HepG2 (cell line): ENCODE results near the gene PHRF1. TPM values are rescaled to one million over a fixed set of nuclear protein-coding genes. Genes with fewer than 3 reads are reported as not detected.

Source experiments
- ATAC-seq: fragments of 200-7000 bp; cut with Tn5 transposase; 3 replicates; pipeline ENCODE4 v1.9.1; 2020; ENCODE audit warnings: mild to moderate bottlenecking, moderate library complexity
- BruUV-seq: library from RNA; stranded (reverse); fragments of 400-500 nt; replicated peaks from 2 replicates; lab custom pipeline; 2021; lab: Mats Ljungman, UMichigan
- CTCF ChIA-PET: fragments of 300-600 bp; formaldehyde crosslinking; extraction: SDS; loops from one replicate; lab custom pipeline; 2021; ENCODE audit warnings: low total read pairs, inconsistent platforms, low intra/inter-chr PET ratio; lab: Yijun Ruan, JAX
- POLR2A ChIA-PET: fragments of 350-600 bp; sonication (Branson Sonifier 250); formaldehyde crosslinking; loops from one replicate; lab custom pipeline; 2020; ENCODE audit warnings: antibody characterized with exemption, inconsistent platforms; lab: Yijun Ruan, JAX
- DNase-seq: peaks from one replicate; pipeline ENCODE4 v3.0.0-alpha.2; 2015; ENCODE audit warnings: low spot score
- FAIRE-seq: peaks from 3 replicates; lab custom pipeline; 2011; peaks lifted over from hg19 to GRCh38; lab: Jason Lieb, UNC
- H2AFZ ChIP-seq: one replicate; pipeline ENCODE4 v1.6.1; 2011; ENCODE audit warnings: low read length, inconsistent platforms
- H3K27ac ChIP-seq: fragments of 300-600 bp; 3 replicates; pipeline ENCODE4 v1.8.0; 2011; ENCODE audit warnings: mixed run types, mild to moderate bottlenecking, mixed read lengths, low read length, inconsistent platforms; ENCODE audit not compliant: insufficient read depth; ENCODE audit errors: extremely low read length
- H3K27me3 ChIP-seq, 2 experiments: fragments of 200-600 bp in 1 of 2; 2 replicates in 1 of 2; 3 replicates in 1 of 2; pipeline versions ENCODE4 v1.6.0 to v1.8.0; 2011; ENCODE audit warnings: low read length in 2 of 2, mild to moderate bottlenecking in 2 of 2, moderate library complexity in 2 of 2, inconsistent platforms in 1 of 2; ENCODE audit not compliant: insufficient read depth in 2 of 2, control insufficient read depth in 1 of 2
- H3K36me3 ChIP-seq, 2 experiments: fragments of 200-600 bp in 1 of 2; replicated peaks in 1 of 2; 2 replicates in 1 of 2; 3 replicates in 1 of 2; pipeline versions ENCODE4 v1.5.1 to v1.8.0; 2011; ENCODE audit warnings: low read length in 2 of 2, inconsistent platforms in 1 of 2; ENCODE audit not compliant: insufficient read depth in 2 of 2, control insufficient read depth in 1 of 2
- H3K4me1 ChIP-seq: 2 replicates; pipeline ENCODE4 v1.5.1; 2012; ENCODE audit warnings: low read length, inconsistent platforms; ENCODE audit not compliant: insufficient read depth
- H3K4me2 ChIP-seq: 2 replicates; pipeline ENCODE4 v1.6.0; 2011; ENCODE audit warnings: low read depth, low read length, inconsistent platforms
- H3K4me3 ChIP-seq, 3 experiments: fragments of 200-600 bp in 1 of 3; sonication (generic), shearing (Covaris generic) in 1 of 3; replicated peaks in 1 of 3; 2 replicates each; pipeline ENCODE4 v1.5.1; 2011 to 2016; ENCODE audit warnings: low read length in 3 of 3, inconsistent platforms in 2 of 3, low read depth in 2 of 3, mild to moderate bottlenecking in 2 of 3, control low read depth in 1 of 3, mixed read lengths in 1 of 3; ENCODE audit not compliant: insufficient read depth in 1 of 3
- H3K79me2 ChIP-seq: one replicate; pipeline ENCODE4 v1.6.1; 2011; ENCODE audit warnings: low read length, inconsistent platforms; ENCODE audit not compliant: insufficient read depth
- H3K9ac ChIP-seq: 2 replicates; pipeline ENCODE4 v1.6.0; 2011; ENCODE audit warnings: mild to moderate bottlenecking, low read depth, low read length, inconsistent platforms; ENCODE audit not compliant: insufficient read depth
- H3K9me3 ChIP-seq: 2 replicates; pipeline ENCODE4 v1.5.1; 2012; ENCODE audit warnings: mild to moderate bottlenecking, low read length
- H4K20me1 ChIP-seq: 2 replicates; pipeline ENCODE4 v1.6.0; 2011; ENCODE audit warnings: inconsistent platforms, mild to moderate bottlenecking, low read length, moderate library complexity; ENCODE audit not compliant: insufficient read depth
- ATF7 ChIP-seq, 2 experiments: fragments of 450-650 bp in 1 of 2; sonication (generic) in 1 of 2; formaldehyde crosslinking in 1 of 2; IDR thresholded peaks; 2 replicates each; pipeline versions ENCODE4 v1.4.0 to v1.6.1; 2016 to 2020; ENCODE audit warnings: antibody characterized with exemption in 1 of 2, mild to moderate bottlenecking in 1 of 2, missing genetic modification reagents in 1 of 2
- CBFB ChIP-seq: sonication (generic); formaldehyde crosslinking; IDR thresholded peaks from 2 replicates; pipeline ENCODE4 v1.4.0; 2020; ENCODE audit warnings: missing genetic modification reagents
- CREB1 ChIP-seq, 2 experiments: fragments of 450-650 bp in 1 of 2; IDR thresholded peaks; 2 replicates each; pipeline ENCODE4 v1.6.1; 2016 to 2017; ENCODE audit warnings: control low read depth in 1 of 2, mild to moderate bottlenecking in 1 of 2, missing compliant biosample characterization in 1 of 2, missing genetic modification characterization in 1 of 2
- DBP ChIP-seq: sonication (generic); formaldehyde crosslinking; IDR thresholded peaks from 2 replicates; pipeline ENCODE4 v1.4.0; 2020; ENCODE audit warnings: missing genetic modification reagents; ENCODE audit errors: not compliant biosample characterization
- FOXP1 ChIP-seq, 2 experiments: fragments of 450-650 bp in 1 of 2; IDR thresholded peaks; 2 replicates each; pipeline ENCODE4 v1.6.1; 2017 to 2018; ENCODE audit warnings: antibody characterized with exemption in 1 of 2
- HDAC1 ChIP-seq: sonication (generic); formaldehyde crosslinking; IDR thresholded peaks from 2 replicates; pipeline ENCODE4 v1.5.1; 2020; ENCODE audit warnings: mild to moderate bottlenecking, missing genetic modification reagents
- KDM5B ChIP-seq: sonication (generic); formaldehyde crosslinking; IDR thresholded peaks from 2 replicates; pipeline ENCODE4 v1.4.0; 2020; ENCODE audit warnings: missing genetic modification reagents, mild to moderate bottlenecking, borderline replicate concordance
- MTF2 ChIP-seq: sonication (generic); formaldehyde crosslinking; IDR thresholded peaks from 2 replicates; pipeline ENCODE4 v1.5.0; 2020; ENCODE audit warnings: missing genetic modification reagents, borderline replicate concordance
- MXI1 ChIP-seq: IDR thresholded peaks from 3 replicates; pipeline ENCODE4 v1.6.1; 2012; ENCODE audit warnings: low read depth, low read length, inconsistent platforms, borderline replicate concordance
- POLR2A ChIP-seq, 2 experiments: IDR thresholded peaks; 2 replicates each; pipeline ENCODE4 v1.6.1; 2011; ENCODE audit warnings: low read depth in 2 of 2, low read length in 2 of 2, mild to moderate bottlenecking in 1 of 2, moderate library complexity in 1 of 2; ENCODE audit not compliant: insufficient read depth in 1 of 2
- RBM22 ChIP-seq: fragments of 200-400 bp; formaldehyde crosslinking; optimal IDR thresholded peaks from 2 replicates; pipeline ENCODE3; 2017; ENCODE audit warnings: mild to moderate bottlenecking, low read length, moderate library complexity
- SYNCRIP ChIP-seq: fragments of 200-400 bp; formaldehyde crosslinking; IDR thresholded peaks from 2 replicates; pipeline ENCODE4 v1.6.1; 2018; ENCODE audit warnings: mild to moderate bottlenecking, low read depth, low read length; ENCODE audit not compliant: insufficient read depth
- TBL1XR1 ChIP-seq: fragments of 150-350 bp; IDR thresholded peaks from 2 replicates; pipeline ENCODE4 v1.6.1; 2014; ENCODE audit warnings: borderline replicate concordance, low read length; ENCODE audit not compliant: partially characterized antibody
- THYN1 ChIP-seq: sonication (generic); formaldehyde crosslinking; IDR thresholded peaks from 2 replicates; pipeline ENCODE4 v1.8.1; 2023; ENCODE audit warnings: low read depth, mild to moderate bottlenecking, moderate library complexity, missing genetic modification reagents, borderline replicate concordance
- ZBTB38 ChIP-seq: sonication (generic); formaldehyde crosslinking; IDR thresholded peaks from 2 replicates; pipeline ENCODE4 v1.5.1; 2020; ENCODE audit warnings: mild to moderate bottlenecking, missing genetic modification reagents
- ZBTB42 ChIP-seq: sonication (generic); formaldehyde crosslinking; IDR thresholded peaks from 2 replicates; pipeline ENCODE4 v1.5.0; 2020; ENCODE audit warnings: mild to moderate bottlenecking, missing genetic modification reagents
- ZHX1 ChIP-seq: sonication (generic); formaldehyde crosslinking; IDR thresholded peaks from 2 replicates; pipeline ENCODE4 v1.8.1; 2022; ENCODE audit warnings: low read depth, mild to moderate bottlenecking, missing genetic modification reagents
- ZKSCAN5 ChIP-seq: sonication (generic); formaldehyde crosslinking; IDR thresholded peaks from 2 replicates; pipeline ENCODE4 v1.5.1; 2020; ENCODE audit warnings: mild to moderate bottlenecking, missing genetic modification reagents
- ZSCAN31 ChIP-seq: sonication (generic); formaldehyde crosslinking; IDR thresholded peaks from 2 replicates; pipeline ENCODE4 v1.5.0; 2020; ENCODE audit warnings: low read depth, mild to moderate bottlenecking, missing genetic modification reagents
- WGBS: methylation state at CpG from one replicate; pipeline ENCODE4 v1.1.6; 2017; ENCODE audit warnings: low lambda C conversion rate; 5-methylcytosine and 5-hydroxymethylcytosine counted together
- in situ Hi-C: cut with HindIII; loops from 2 replicates; pipeline ENCODE4 v1.10.0; 2017; ENCODE audit warnings: low pct_unique_long_range_greater_than_20kb; ENCODE audit not compliant: extremely low pct_ligation_motif_present
- intact Hi-C: fragments of 100-400 bp; cut with micrococcal nuclease; formaldehyde crosslinking; loops from one replicate; pipeline ENCODE4 v1.10.0; 2022; ENCODE audit not compliant: unreplicated experiment
- polyA plus RNA-seq, 8 experiments: library from polyadenylated mRNA; depleted of rRNA in 3 of 8; stranded (reverse) in 7 of 8; unstranded in 1 of 8; fragments of >200 nt; fragmentation: Illumina TruSeq in 4 of 8; extraction: Trizol in 4 of 8; gene quantifications; 2 replicates each; pipeline versions ENCODE4 v1.2.1 to v1.2.3, GENCODE V29; 2011 to 2016; ENCODE audit warnings: low read depth in 4 of 8, missing spikeins in 1 of 8, mixed read lengths in 1 of 8; ENCODE audit not compliant: insufficient read depth in 1 of 8
- total RNA-seq, 5 experiments: library from RNA; depleted of rRNA; stranded (reverse); fragments of >200 nt; fragmentation: Illumina TruSeq; extraction: Trizol; gene quantifications; 2 replicates each; pipeline ENCODE4 v1.2.3, GENCODE V29; 2016; ENCODE audit warnings: low read depth in 1 of 5

PHRF1 gene
- total and polyA plus RNA-seq, 2 of the 13 experiments (the other 11 are each of a cell fraction or from before 2014, with no cell fraction given): 8.2 to 16.7 TPM

GRCh38 chr11:623999-624704 is 47.9 kb downstream of the PHRF1 start:
- POLR2A ChIA-PET: interaction anchor here (0.9 kb wide), 1 partner anchor 10 kb away, joined by 3 read pairs; no protein-coding TSS in a partner anchor
- 56% methylated on average over 10 of the region's 25 CpGs for WGBS
- DNase-seq: no peak
- H3K4me2 ChIP-seq: peak overlapping the region; percentile 75
- BruUV-seq: no TSS peak
- H3K36me3 ChIP-seq: peaks cover 0 to 4% of the 10 kb centered on the region in 2 experiments; a peak in 1 of 5 replicates
- CTCF ChIA-PET: no interaction called here
- H3K9me3 ChIP-seq: no peaks in the 10 kb centered on the region
- H3K27ac ChIP-seq: peak overlapping the region; percentile 46
- H3K27me3 ChIP-seq: no peaks in the 10 kb centered on the region
- intact Hi-C loops (no loop called here), in situ Hi-C loops (loop anchor here (10.0 kb wide), 1 partner anchor 69 kb away; no protein-coding TSS in a partner anchor)
- FAIRE-seq: no peak
- H2AFZ ChIP-seq: no peak overlapping the region
- peak overlapping the region; percentile 34; the same call in 1 of the 2 replicates for H3K9ac ChIP-seq
- peak overlapping the region; percentile 49 to 57 (median 53); a peak in 5 of 6 replicates for H3K4me3 ChIP-seq
- peaks cover 31% of the 10 kb centered on the region for H3K4me1 ChIP-seq
- ATAC-seq: peak; percentile 10
- H4K20me1 ChIP-seq: peaks cover 16% of the 10 kb centered on the region; the same call in 1 of the 2 replicates
- no peaks in the 10 kb centered on the region for H3K79me2 ChIP-seq
- TF ChIP-seq ATF7 (IDR thresholded peaks at IDR 0.05) (peak; percentile 83), ATF7 (CRISPR knock-in tag; IDR thresholded peaks at IDR 0.05) (no peak), CREB1 (IDR thresholded peaks at IDR 0.05) (peak; percentile 92), CREB1 (CRISPR knock-in tag; IDR thresholded peaks at IDR 0.05) (no peak), ZBTB42 (no peak), MXI1 (no peak), RBM22 (peak; percentile 68), KDM5B (CRISPR knock-in tag) (peak; percentile 8; the same call in 1 of the 2 replicates), HDAC1 (0 out of 2 replicates have a peak, but pooled peaks have one; percentile 0), ZKSCAN5 (CRISPR knock-in tag) (no peak), MTF2 (no peak), SYNCRIP (no peak), POLR2A (IDR thresholded peaks at IDR 0.05; ENCODE audit: insufficient read depth in 1 of 2, low read depth in 2 of 2, low read length in 2 of 2) (peak in 1 of 2 experiments; percentile 11; a peak in 1 of 4 replicates), DBP (no peak), FOXP1 (IDR thresholded peaks at IDR 0.05) (no peak), FOXP1 (CRISPR knock-in tag; IDR thresholded peaks at IDR 0.05) (no peak), ZHX1 (CRISPR knock-in tag) (0 out of 2 replicates have a peak, but pooled peaks have one; percentile 12), TBL1XR1 (no peak), THYN1 (CRISPR knock-in tag) (no peak), ZBTB38 (0 out of 2 replicates have a peak, but pooled peaks have one; percentile 8), ZSCAN31 (no peak), CBFB (0 out of 2 replicates have a peak, but pooled peaks have one; percentile 5)
